Right forelimb (tissue), 1 donor: ENCODE measurements around the gene FCRL2.

Source experiments
- DNase-seq: peaks from one replicate; pipeline ENCODE4 v3.0.0-alpha.2; 2018

Gene FCRL2

GRCh38 chr1:157776971-157777391, at the start of gene FCRL2:
FCRL2 (minus strand) TSS chr1:157777132; CDS start chr1:157777073, 59 bp downstream.
- DNase-seq = no peak

GRCh38 chr1:157820299-157820698, 43.4 kb upstream of the FCRL2 start:
- DNase-seq = no peak

GRCh38 chr1:157819896-157820295, 43.0 kb upstream of the FCRL2 start, which contains the start of gene FCRL1:
FCRL1 (minus strand) TSS chr1:157820120; CDS start chr1:157820037, 83 bp downstream.
- DNase-seq = no peak

GRCh38 chr1:157819215-157819614, 42.3 kb upstream of the FCRL2 start:
- DNase-seq = no peak

GRCh38 chr1:157813269-157813668, 36.3 kb upstream of the FCRL2 start:
- no peak for DNase-seq

GRCh38 chr1:157806431-157807149, 29.7 kb upstream of the FCRL2 start:
- no peak for DNase-seq

GRCh38 chr1:157803851-157804250, 26.9 kb upstream of the FCRL2 start:
- no peak for DNase-seq

GRCh38 chr1:157799996-157800395, 23.1 kb upstream of the FCRL2 start:
- DNase-seq = no peak

- DNase-seq = no peak
Observed at GRCh38 chr1:157798211-157798610, 21.3 kb upstream of the FCRL2 start.

GRCh38 chr1:157785248-157785647, 8.3 kb upstream of the FCRL2 start:
- DNase-seq = no peak

- no peak for DNase-seq
Observed at GRCh38 chr1:157784801-157785200, 7.9 kb upstream of the FCRL2 start.

- DNase-seq = no peak
Observed at GRCh38 chr1:157782931-157783330, 6.0 kb upstream of the FCRL2 start.

GRCh38 chr1:157781048-157781447, 4.1 kb upstream of the FCRL2 start:
- no peak for DNase-seq

GRCh38 chr1:157775101-157775870, 1.6 kb downstream of the FCRL2 start:
- no peak for DNase-seq

GRCh38 chr1:157774412-157774811, 2.5 kb downstream of the FCRL2 start:
- DNase-seq = no peak

- DNase-seq = no peak
Observed at GRCh38 chr1:157773493-157774350, 3.2 kb downstream of the FCRL2 start.

- DNase-seq = no peak
Observed at GRCh38 chr1:157771661-157772425, 5.1 kb downstream of the FCRL2 start.

GRCh38 chr1:157770442-157771043, 6.4 kb downstream of the FCRL2 start:
- no peak for DNase-seq

GRCh38 chr1:157766792-157767191, 10.1 kb downstream of the FCRL2 start:
- DNase-seq = no peak

- DNase-seq = no peak
Observed at GRCh38 chr1:157758018-157758417, 18.9 kb downstream of the FCRL2 start.

GRCh38 chr1:157753611-157754010, 23.3 kb downstream of the FCRL2 start:
- no peak for DNase-seq

- no peak for DNase-seq
Observed at GRCh38 chr1:157751283-157751682, 25.6 kb downstream of the FCRL2 start.
